Uterus (tissue), 4 donors: ENCODE results near the gene RIPOR1. TPM values are rescaled to one million over a fixed set of nuclear protein-coding genes. Genes with fewer than 3 reads are reported as not detected.
"Not testable (repeated sequence)": the region's sequence is repeated elsewhere in the genome, so short reads cannot be mapped to it uniquely, and the experiment has no call there.

Source experiments
- DNase-seq, 2 donors: peaks; one replicate each; pipeline ENCODE4 v3.0.0-alpha.2; 2019 to 2020
- H3K27ac ChIP-seq, 2 donors: fragments of 200-600 bp; sonication (generic); 1 replicate in 1 of 2; 2 replicates in 1 of 2; pipeline ENCODE4 v1.5.1; 2016 to 2018
- H3K27me3 ChIP-seq, 2 donors: fragments of 200-600 bp; sonication (generic); one replicate each; pipeline ENCODE4 v1.5.1; 2018 to 2019; ENCODE audit warnings: control low read depth in 1 of 2
- H3K36me3 ChIP-seq, 2 donors: fragments of 200-600 bp; sonication (generic); one replicate each; pipeline ENCODE4 v1.5.1; 2019; ENCODE audit warnings: control low read depth in 1 of 2
- H3K4me1 ChIP-seq, 2 donors: fragments of 200-600 bp; sonication (generic); one replicate each; pipeline ENCODE4 v1.5.1; 2018 to 2019; ENCODE audit warnings: control low read depth in 1 of 2
- H3K4me3 ChIP-seq, 2 donors: fragments of 200-600 bp; sonication (generic); 1 replicate in 1 of 2; 2 replicates in 1 of 2; pipeline ENCODE4 v1.5.1; 2018 to 2019; ENCODE audit warnings: mild to moderate bottlenecking in 1 of 2
- H3K9me3 ChIP-seq, 2 donors: fragments of 200-600 bp; sonication (generic); one replicate each; pipeline ENCODE4 v1.5.1; 2019; ENCODE audit warnings: control low read depth in 1 of 2
- CTCF ChIP-seq, 4 experiments: fragments of 200-600 bp in 2 of 4; fragments of 450-650 bp in 2 of 4; sonication (generic) in 2 of 4; IDR thresholded peaks; one replicate each; pipeline ENCODE4 v1.5.1; 2016 to 2019; ENCODE audit warnings: antibody characterized with exemption in 4 of 4, mild to moderate bottlenecking in 2 of 4, moderate library complexity in 1 of 4
- POLR2A ChIP-seq, 2 donors: fragments of 450-650 bp; IDR thresholded peaks; one replicate each; pipeline ENCODE4 v1.6.1; 2016; ENCODE audit warnings: antibody characterized with exemption in 2 of 2, mild to moderate bottlenecking in 1 of 2, moderate library complexity in 1 of 2
- intact Hi-C: fragments of 100-400 bp; cut with DNase I; formaldehyde crosslinking; loops from one replicate; pipeline ENCODE4 v1.15.1; 2023; ENCODE audit warnings: low total_unique reads
- total RNA-seq, 4 donors: library from RNA; depleted of rRNA in 3 of 4; stranded (reverse); fragments of >200 nt in 3 of 4; gene quantifications; one replicate each; pipeline versions ENCODE4 v1.1.0 to v1.2.4, GENCODE V29; 2014 to 2023
- donor health status: DM: yes; HTN: yes; CAD: no.

Gene RIPOR1
- total RNA-seq, 4 donors from 2014 or later = 48.2 to 137 (median 57.4) TPM

- peak overlapping the region; percentile 85 to 93 for H3K4me3 ChIP-seq
- H3K36me3 ChIP-seq = no peaks in the 10 kb centered on the region
- peak; percentile 81 for DNase-seq
- no peak for TF ChIP-seq CTCF (IDR thresholded peaks at IDR 0.05)
- peak; percentile 63 to 84 for TF ChIP-seq POLR2A (IDR thresholded peaks at IDR 0.05)
- H3K4me1 ChIP-seq = peaks cover 0 to 10% of the 10 kb centered on the region in 2 donors
- peak overlapping the region; percentile 94 to 95 for H3K27ac ChIP-seq
- H3K27me3 ChIP-seq = no peaks in the 10 kb centered on the region
- H3K9me3 ChIP-seq = no peaks in the 10 kb centered on the region
- intact Hi-C loops = no loop called here
Observed at GRCh38 chr16:67530013-67530939, 1.6 kb downstream of the RIPOR1 start.

- Histone ChIP-seq H3K27ac (peak overlapping the region; percentile 94 to 95), H3K4me3 (no peak overlapping the region), H3K27me3 (no peaks in the 10 kb centered on the region), H3K4me1 (peaks cover 0 to 10% of the 10 kb centered on the region in 2 donors), H3K9me3 (no peaks in the 10 kb centered on the region), H3K36me3 (no peaks in the 10 kb centered on the region)
- intact Hi-C loops = no loop called here
- DNase-seq = no peak
- TF ChIP-seq POLR2A (IDR thresholded peaks at IDR 0.05) (no peak), CTCF (IDR thresholded peaks at IDR 0.05) (no peak)
Observed at GRCh38 chr16:67531247-67531646, 2.6 kb downstream of the RIPOR1 start.

GRCh38 chr16:67533024-67533560 is 4.5 kb downstream of the RIPOR1 start:
- Histone ChIP-seq H3K4me3 (no peak overlapping the region), H3K9me3 (no peaks in the 10 kb centered on the region), H3K27me3 (no peaks in the 10 kb centered on the region), H3K27ac (no peak overlapping the region), H3K4me1 (peaks cover 0 to 13% of the 10 kb centered on the region in 2 donors), H3K36me3 (no peaks in the 10 kb centered on the region)
- DNase-seq = no peak
- intact Hi-C loops = no loop called here
- no peak for TF ChIP-seq POLR2A (IDR thresholded peaks at IDR 0.05)
- TF ChIP-seq CTCF (IDR thresholded peaks at IDR 0.05) = no peak

DNA sequence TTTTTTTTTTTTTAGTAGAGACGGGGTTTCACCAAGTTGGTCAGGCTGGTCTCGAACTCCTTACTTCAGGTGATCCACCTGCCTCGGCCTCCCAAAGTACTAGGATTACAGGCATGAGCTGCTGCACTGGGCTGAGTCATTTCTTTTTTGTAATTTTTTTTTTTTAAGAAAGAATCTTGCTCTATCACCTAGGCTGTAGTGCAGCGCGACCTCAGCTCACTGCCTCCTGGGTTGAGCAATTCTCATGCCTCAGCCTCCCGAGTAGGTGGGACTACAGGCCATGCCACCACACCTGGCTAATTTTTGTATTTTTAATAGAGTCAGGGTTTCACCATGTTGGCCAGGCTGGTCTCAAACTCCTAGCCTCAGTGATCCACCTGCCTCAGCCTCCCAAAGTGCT is 5.4 kb downstream of the RIPOR1 start:
- H3K36me3 ChIP-seq, intact Hi-C loops, H3K27ac ChIP-seq, H3K4me3 ChIP-seq, DNase-seq, H3K9me3 ChIP-seq, H3K27me3 ChIP-seq: not testable (repeated sequence)
- peaks cover 0 to 22% of the 10 kb centered on the region in 2 donors for H3K4me1 ChIP-seq

GRCh38 chr16:67534431-67534830 is 5.8 kb downstream of the RIPOR1 start:
- Histone ChIP-seq H3K9me3 (no peaks in the 10 kb centered on the region), H3K27me3 (no peaks in the 10 kb centered on the region), H3K36me3 (no peaks in the 10 kb centered on the region), H3K4me3 (no peak overlapping the region), H3K4me1 (peaks cover 0 to 25% of the 10 kb centered on the region in 2 donors), H3K27ac (no peak overlapping the region)
- TF ChIP-seq POLR2A (IDR thresholded peaks at IDR 0.05) (no peak), CTCF (IDR thresholded peaks at IDR 0.05) (no peak)
- intact Hi-C loops = no loop called here
- DNase-seq = no peak
